GM18511 (cell line): ENCODE data around the gene LSR.
A peak's percentile ranks its signal among the peaks of the same experiment; 100 is the strongest.

Source experiments
- ATAC-seq: cut with Tn5 transposase; IDR thresholded peaks from one replicate; pipeline ENCODE4 v1.9.1; 2021; ENCODE audit warnings: mild to moderate bottlenecking, moderate library complexity; ENCODE audit not compliant: unreplicated experiment

Gene LSR

GRCh38 chr19:35266520-35267352 is 17.9 kb downstream of the LSR start:
- ATAC-seq: no peak

GRCh38 chr19:35267353-35267817 is 18.6 kb downstream of the LSR start:
- peak; percentile 25 for ATAC-seq

- peak; percentile 50 for ATAC-seq
Observed at GRCh38 chr19:35267818-35268535, 19.2 kb downstream of the LSR start.

GRCh38 chr19:35268536-35269437 is 20.0 kb downstream of the LSR start, which contains the start of gene USF2:
USF2 (plus strand) TSS chr19:35268962; CDS start chr19:35269102, 140 bp downstream.
- ATAC-seq: peak; percentile 21

- ATAC-seq: peak; percentile 62
Observed at GRCh38 chr19:35269438-35270117, 20.8 kb downstream of the LSR start.

GRCh38 chr19:35270381-35270811 is 21.6 kb downstream of the LSR start:
- ATAC-seq: no peak

- ATAC-seq: no peak
Observed at GRCh38 chr19:35271546-35271945, 22.7 kb downstream of the LSR start.

GRCh38 chr19:35272122-35272719 is 23.4 kb downstream of the LSR start:
- ATAC-seq: no peak

GRCh38 chr19:35272954-35273649 is 24.3 kb downstream of the LSR start:
- no peak for ATAC-seq

GRCh38 chr19:35273686-35274259 is 25.0 kb downstream of the LSR start:
- no peak for ATAC-seq

- ATAC-seq: no peak
Observed at GRCh38 chr19:35274323-35274722, 25.5 kb downstream of the LSR start.

GRCh38 chr19:35276706-35277281 is 28.0 kb downstream of the LSR start:
- ATAC-seq: no peak

- no peak for ATAC-seq
Observed at GRCh38 chr19:35278578-35279284, 29.9 kb downstream of the LSR start.

- no peak for ATAC-seq
Observed at GRCh38 chr19:35279374-35279773, 30.6 kb downstream of the LSR start.

GRCh38 chr19:35279985-35280821 is 31.4 kb downstream of the LSR start:
- no peak for ATAC-seq

- no peak for ATAC-seq
Observed at GRCh38 chr19:35281303-35281702, 32.5 kb downstream of the LSR start.
